Measurements from ENCODE around the gene SMIM21.

The SMIM21 gene

GRCh38 chr18:75454022-75454795, 26.7 kb upstream of the SMIM21 start:
- in situ Hi-C loops (cut with HindIII; ENCODE audit: low sequenced_read_pairs), result no loop called here
- no peak for TF ChIP-seq CTCF (IDR thresholded peaks at IDR 0.05; ENCODE audit: low read depth, low read length)
- DNase-seq (ENCODE audit: low read depth, low spot score), result peak; percentile 22
- no peak overlapping the region for H3K4me3 ChIP-seq (ENCODE audit: low read depth, low read length)

- TF ChIP-seq CTCF (IDR thresholded peaks at IDR 0.05; ENCODE audit: low read depth, low read length), result no peak
- DNase-seq (ENCODE audit: low read depth, low spot score), result no peak
- in situ Hi-C loops (cut with HindIII; ENCODE audit: low sequenced_read_pairs), result no loop called here
- no peak overlapping the region for H3K4me3 ChIP-seq (ENCODE audit: low read depth, low read length)
These were observed 23.4 kb upstream of the SMIM21 start for GRCh38 chr18:75450906-75451305.

GRCh38 chr18:75441896-75442295, 14.4 kb upstream of the SMIM21 start:
- DNase-seq (ENCODE audit: low read depth, low spot score), result peak; percentile 45
- in situ Hi-C loops (cut with HindIII; ENCODE audit: low sequenced_read_pairs), result no loop called here
- no peak for TF ChIP-seq CTCF (IDR thresholded peaks at IDR 0.05; ENCODE audit: low read depth, low read length)
- no peak overlapping the region for H3K4me3 ChIP-seq (ENCODE audit: low read depth, low read length)

- H3K4me3 ChIP-seq (ENCODE audit: low read depth, low read length), result no peak overlapping the region
- no peak for DNase-seq (ENCODE audit: low read depth, low spot score)
- no peak for TF ChIP-seq CTCF (IDR thresholded peaks at IDR 0.05; ENCODE audit: low read depth, low read length)
- in situ Hi-C loops (cut with HindIII; ENCODE audit: low sequenced_read_pairs), result no loop called here
These were observed 11.8 kb upstream of the SMIM21 start for GRCh38 chr18:75439348-75439747.

GRCh38 chr18:75438891-75439290, 11.4 kb upstream of the SMIM21 start:
- DNase-seq (ENCODE audit: low read depth, low spot score), result no peak
- in situ Hi-C loops (cut with HindIII; ENCODE audit: low sequenced_read_pairs), result no loop called here
- H3K4me3 ChIP-seq (ENCODE audit: low read depth, low read length), result no peak overlapping the region
- TF ChIP-seq CTCF (IDR thresholded peaks at IDR 0.05; ENCODE audit: low read depth, low read length), result no peak

- no peak for DNase-seq (ENCODE audit: low read depth, low spot score)
- TF ChIP-seq CTCF (IDR thresholded peaks at IDR 0.05; ENCODE audit: low read depth, low read length), result no peak
- in situ Hi-C loops (cut with HindIII; ENCODE audit: low sequenced_read_pairs), result no loop called here
- H3K4me3 ChIP-seq (ENCODE audit: low read depth, low read length), result no peak overlapping the region
These were observed 10.5 kb upstream of the SMIM21 start for GRCh38 chr18:75437979-75438378.
